Sigmoid colon (tissue), 7 donors: Measurements from ENCODE around the gene ADCY2. TPM values are rescaled to one million over a fixed set of nuclear protein-coding genes. Genes with fewer than 3 reads are reported as not detected.

Source experiments
- DNase-seq: peaks from one replicate; pipeline ENCODE4 v3.0.0-alpha.2; 2019
- H3K27ac ChIP-seq, 4 donors: fragments of 200-600 bp; sonication (generic); one replicate each; pipeline ENCODE4 v1.5.1; 2016 to 2019; ENCODE audit warnings: mild to moderate bottlenecking in 1 of 4
- H3K27me3 ChIP-seq, 3 donors: fragments of 200-600 bp; sonication (generic); one replicate each; pipeline ENCODE4 v1.5.1; 2019; ENCODE audit warnings: mild to moderate bottlenecking in 1 of 3
- H3K36me3 ChIP-seq, 4 donors: fragments of 200-600 bp; sonication (generic); one replicate each; pipeline ENCODE4 v1.5.1; 2016 to 2019
- H3K4me1 ChIP-seq, 4 donors: fragments of 200-600 bp; sonication (generic); one replicate each; pipeline ENCODE4 v1.5.1; 2017 to 2019
- H3K4me3 ChIP-seq, 4 donors: fragments of 200-600 bp; sonication (generic); one replicate each; pipeline ENCODE4 v1.5.1; 2017 to 2019; ENCODE audit warnings: mild to moderate bottlenecking in 2 of 4, moderate library complexity in 1 of 4
- H3K9me3 ChIP-seq, 4 donors: fragments of 200-600 bp in 3 of 4; sonication (generic) in 3 of 4; one replicate each; pipeline versions ENCODE4 v1.5.1 to v1.6.1; 2013 to 2019
- EP300 ChIP-seq, 4 donors: sonication (generic); formaldehyde crosslinking; IDR thresholded peaks; one replicate each; pipeline ENCODE4 v1.6.1; 2017; ENCODE audit warnings: antibody characterized with exemption in 4 of 4
- POLR2A ChIP-seq, 2 donors: fragments of 450-650 bp; IDR thresholded peaks; one replicate each; pipeline ENCODE4 v1.6.1; 2016; ENCODE audit warnings: antibody characterized with exemption in 2 of 2, mild to moderate bottlenecking in 2 of 2, moderate library complexity in 2 of 2
- POLR2AphosphoS5 ChIP-seq, 4 donors: sonication (generic); formaldehyde crosslinking; IDR thresholded peaks; one replicate each; pipeline ENCODE4 v1.6.1; 2017; ENCODE audit warnings: antibody characterized with exemption in 4 of 4
- WGBS, 2 donors: extraction: QIAGEN DNeasy Blood & Tissue Kit; methylation state at CpG; one replicate each; pipeline ENCODE4 v1.1.7; 2013; 5-methylcytosine and 5-hydroxymethylcytosine counted together
- intact Hi-C: fragments of 100-400 bp; cut with DNase I; formaldehyde crosslinking; loops from one replicate; pipeline ENCODE4 v1.15.1; 2023
- polyA plus RNA-seq, 3 donors: library from polyadenylated mRNA; stranded (reverse); fragments of 200-250 nt; gene quantifications; one replicate each; pipeline ENCODE4 v1.2.3, GENCODE V29; 2013
- total RNA-seq, 4 donors: library from RNA; depleted of rRNA; stranded (reverse); fragments of >200 nt; gene quantifications; one replicate each; pipeline ENCODE4 v1.1.0, GENCODE V29; 2016
- TF ChIP-seq, protein P1 (sequence below), 4 experiments: fragments of 450-650 bp in 3 of 4; fragments of 200-600 bp in 1 of 4; IDR thresholded peaks; one replicate each; pipeline ENCODE4 v1.5.1; 2016 to 2019; ENCODE audit warnings: antibody characterized with exemption in 4 of 4, mild to moderate bottlenecking in 3 of 4, moderate library complexity in 2 of 4
- donor health status: healthy with polysubstance abuse.
- donor health status: Bipolar disorder and iron deficiency.
- donor health status: healthy.

The ADCY2 gene
- total and polyA plus RNA-seq, 7 donors: 0.69 to 9.5 (median 4.4) TPM

GRCh38 chr5:7653046-7653445 is 257.1 kb downstream of the ADCY2 start:
- no peak for DNase-seq
- H3K27ac ChIP-seq: no peak overlapping the region
- peaks cover 0 to 32% (median 14%) of the 10 kb centered on the region in 4 donors for H3K4me1 ChIP-seq
- intact Hi-C loops: loop anchor here (5.0 to 10.0 kb wide), 2 partner anchors 76 to 258 kb away; partner anchors contain the start of gene ADCY2
- H3K9me3 ChIP-seq: no peaks in the 10 kb centered on the region
- WGBS, 2 donors: 71 to 76% methylated on average over 6 of the region's 6 CpGs
- TF ChIP-seq POLR2AphosphoS5 (IDR thresholded peaks at IDR 0.05) (no peak), POLR2A (IDR thresholded peaks at IDR 0.05) (no peak), EP300 (IDR thresholded peaks at IDR 0.05) (no peak)
- TF ChIP-seq, protein P1, sequence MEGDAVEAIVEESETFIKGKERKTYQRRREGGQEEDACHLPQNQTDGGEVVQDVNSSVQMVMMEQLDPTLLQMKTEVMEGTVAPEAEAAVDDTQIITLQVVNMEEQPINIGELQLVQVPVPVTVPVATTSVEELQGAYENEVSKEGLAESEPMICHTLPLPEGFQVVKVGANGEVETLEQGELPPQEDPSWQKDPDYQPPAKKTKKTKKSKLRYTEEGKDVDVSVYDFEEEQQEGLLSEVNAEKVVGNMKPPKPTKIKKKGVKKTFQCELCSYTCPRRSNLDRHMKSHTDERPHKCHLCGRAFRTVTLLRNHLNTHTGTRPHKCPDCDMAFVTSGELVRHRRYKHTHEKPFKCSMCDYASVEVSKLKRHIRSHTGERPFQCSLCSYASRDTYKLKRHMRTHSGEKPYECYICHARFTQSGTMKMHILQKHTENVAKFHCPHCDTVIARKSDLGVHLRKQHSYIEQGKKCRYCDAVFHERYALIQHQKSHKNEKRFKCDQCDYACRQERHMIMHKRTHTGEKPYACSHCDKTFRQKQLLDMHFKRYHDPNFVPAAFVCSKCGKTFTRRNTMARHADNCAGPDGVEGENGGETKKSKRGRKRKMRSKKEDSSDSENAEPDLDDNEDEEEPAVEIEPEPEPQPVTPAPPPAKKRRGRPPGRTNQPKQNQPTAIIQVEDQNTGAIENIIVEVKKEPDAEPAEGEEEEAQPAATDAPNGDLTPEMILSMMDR (IDR thresholded peaks at IDR 0.05): no peak
- no peak overlapping the region for H3K4me3 ChIP-seq
- H3K27me3 ChIP-seq: no peaks in the 10 kb centered on the region
- H3K36me3 ChIP-seq: no peaks in the 10 kb centered on the region

- Histone ChIP-seq H3K4me1 (no peaks in the 10 kb centered on the region), H3K4me3 (no peak overlapping the region), H3K36me3 (no peaks in the 10 kb centered on the region), H3K9me3 (no peaks in the 10 kb centered on the region), H3K27ac (no peak overlapping the region), H3K27me3 (no peaks in the 10 kb centered on the region)
- DNase-seq: no peak
- intact Hi-C loops: loop anchor here (10.0 kb wide), 1 partner anchor 262 kb away; the partner anchor contains the start of gene ADCY2
- whole genome bisulfite sequencing, 2 donors: 90 to 92% methylated on average over 3 of the region's 3 CpGs
- TF ChIP-seq, protein P1 (IDR thresholded peaks at IDR 0.05): no peak
- TF ChIP-seq POLR2A (IDR thresholded peaks at IDR 0.05) (no peak), POLR2AphosphoS5 (IDR thresholded peaks at IDR 0.05) (no peak), EP300 (IDR thresholded peaks at IDR 0.05) (no peak)
These were observed 261.2 kb downstream of the ADCY2 start for GRCh38 chr5:7657153-7657552.

- no peaks in the 10 kb centered on the region for H3K36me3 ChIP-seq
- H3K4me3 ChIP-seq: no peak overlapping the region
- no peak for DNase-seq
- no peaks in the 10 kb centered on the region for H3K9me3 ChIP-seq
- no peaks in the 10 kb centered on the region for H3K27me3 ChIP-seq
- H3K27ac ChIP-seq: no peak overlapping the region
- no peak for TF ChIP-seq POLR2A (IDR thresholded peaks at IDR 0.05)
- no peak for TF ChIP-seq EP300 (IDR thresholded peaks at IDR 0.05)
- no peak for TF ChIP-seq POLR2AphosphoS5 (IDR thresholded peaks at IDR 0.05)
- TF ChIP-seq, protein P1 (IDR thresholded peaks at IDR 0.05): no peak
- WGBS, 2 donors: 76 to 80% methylated on average over 4 of the region's 4 CpGs
- intact Hi-C loops: loop anchor here (10.0 kb wide), 1 partner anchor 265 kb away; the partner anchor contains the start of gene ADCY2
- H3K4me1 ChIP-seq: no peaks in the 10 kb centered on the region
These were observed 263.5 kb downstream of the ADCY2 start for GRCh38 chr5:7659420-7659819.

DNA sequence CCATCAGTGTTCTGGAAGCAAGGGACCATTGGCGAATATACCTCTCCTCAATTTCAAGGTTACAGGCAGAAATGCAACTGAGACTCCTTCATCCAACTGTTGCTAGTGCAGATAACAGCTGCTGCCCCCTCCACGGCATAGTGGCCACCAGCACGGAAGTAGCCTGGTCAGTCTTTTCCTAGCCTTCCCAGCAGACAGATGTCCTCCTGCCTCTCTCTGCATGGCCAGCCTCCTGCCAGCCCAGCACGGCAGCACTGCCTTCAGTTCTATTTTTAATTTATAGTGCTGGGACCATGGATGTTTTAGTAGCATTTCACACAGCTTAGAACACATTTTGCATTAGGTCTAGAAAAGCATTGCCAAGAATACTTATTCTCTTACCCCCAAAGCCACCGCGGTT is 266.4 kb downstream of the ADCY2 start:
- no peaks in the 10 kb centered on the region for H3K36me3 ChIP-seq
- TF ChIP-seq, protein P1 (IDR thresholded peaks at IDR 0.05): no peak
- TF ChIP-seq POLR2A (IDR thresholded peaks at IDR 0.05) (no peak), EP300 (IDR thresholded peaks at IDR 0.05) (no peak), POLR2AphosphoS5 (IDR thresholded peaks at IDR 0.05) (no peak)
- no peak for DNase-seq
- WGBS, 2 donors: 88 to 91% methylated on average over 6 of the region's 6 CpGs
- no peaks in the 10 kb centered on the region for H3K4me1 ChIP-seq
- no peak overlapping the region for H3K27ac ChIP-seq
- H3K27me3 ChIP-seq: no peaks in the 10 kb centered on the region
- H3K9me3 ChIP-seq: no peaks in the 10 kb centered on the region
- intact Hi-C loops: no loop called here
- H3K4me3 ChIP-seq: no peak overlapping the region

- TF ChIP-seq, protein P1 (IDR thresholded peaks at IDR 0.05): no peak
- no peak for TF ChIP-seq POLR2AphosphoS5 (IDR thresholded peaks at IDR 0.05)
- TF ChIP-seq EP300 (IDR thresholded peaks at IDR 0.05): no peak
- no peak for TF ChIP-seq POLR2A (IDR thresholded peaks at IDR 0.05)
- Histone ChIP-seq H3K27ac (no peak overlapping the region), H3K27me3 (no peaks in the 10 kb centered on the region), H3K4me3 (no peak overlapping the region), H3K36me3 (no peaks in the 10 kb centered on the region), H3K9me3 (no peaks in the 10 kb centered on the region), H3K4me1 (no peaks in the 10 kb centered on the region)
- intact Hi-C loops: no loop called here
- WGBS, 2 donors: 73% methylated on average over 3 of the region's 3 CpGs
- no peak for DNase-seq
These were observed 267.9 kb downstream of the ADCY2 start for GRCh38 chr5:7663808-7664207.
